ENCODE data around the gene RAPGEF2.
"Not testable (repeated sequence)": the region's sequence is repeated elsewhere in the genome, so short reads cannot be mapped to it uniquely, and the experiment has no call there.

Gene RAPGEF2

GRCh38 chr4:159162576-159162975 lies 59.7 kb downstream of the RAPGEF2 start:
- DNase-seq (ENCODE audit: low spot score) = no peak

GRCh38 chr4:159163521-159163920 lies 60.6 kb downstream of the RAPGEF2 start:
- no peak for DNase-seq (ENCODE audit: low spot score)

- no peak for DNase-seq (ENCODE audit: low spot score)
These were observed 66.8 kb downstream of the RAPGEF2 start for GRCh38 chr4:159169404-159170302.

- no peak for DNase-seq (ENCODE audit: low spot score)
These were observed 68.4 kb downstream of the RAPGEF2 start for GRCh38 chr4:159171287-159171686.

GRCh38 chr4:159173886-159174285 lies 71.0 kb downstream of the RAPGEF2 start:
- no peak for DNase-seq (ENCODE audit: low spot score)

GRCh38 chr4:159174645-159175084 lies 71.8 kb downstream of the RAPGEF2 start:
- DNase-seq (ENCODE audit: low spot score) = no peak

- DNase-seq (ENCODE audit: low spot score) = peak; percentile 80
These were observed 72.5 kb downstream of the RAPGEF2 start for GRCh38 chr4:159175085-159175988.

GRCh38 chr4:159175989-159176375 lies 73.1 kb downstream of the RAPGEF2 start:
- no peak for DNase-seq (ENCODE audit: low spot score)

- no peak for DNase-seq (ENCODE audit: low spot score)
These were observed 74.6 kb downstream of the RAPGEF2 start for GRCh38 chr4:159177265-159178150.

GRCh38 chr4:159178151-159178546 lies 75.3 kb downstream of the RAPGEF2 start:
- DNase-seq (ENCODE audit: low spot score) = no peak

GRCh38 chr4:159178979-159179969 lies 76.4 kb downstream of the RAPGEF2 start:
- no peak for DNase-seq (ENCODE audit: low spot score)

GRCh38 chr4:159183885-159184605 lies 81.2 kb downstream of the RAPGEF2 start:
- not testable (repeated sequence) for DNase-seq (ENCODE audit: low spot score)

- DNase-seq (ENCODE audit: low spot score) = no peak
These were observed 82.7 kb downstream of the RAPGEF2 start for GRCh38 chr4:159185591-159186023.

- no peak for DNase-seq (ENCODE audit: low spot score)
These were observed 85.8 kb downstream of the RAPGEF2 start for GRCh38 chr4:159188646-159189045.

GRCh38 chr4:159190651-159191050 lies 87.8 kb downstream of the RAPGEF2 start:
- DNase-seq (ENCODE audit: low spot score) = no peak

- DNase-seq (ENCODE audit: low spot score) = no peak
These were observed 89.1 kb downstream of the RAPGEF2 start for GRCh38 chr4:159191989-159192388.

GRCh38 chr4:159193046-159193620 lies 90.3 kb downstream of the RAPGEF2 start:
- no peak for DNase-seq (ENCODE audit: low spot score)

GRCh38 chr4:159195361-159195769 lies 92.5 kb downstream of the RAPGEF2 start:
- DNase-seq (ENCODE audit: low spot score) = no peak

- no peak for DNase-seq (ENCODE audit: low spot score)
These were observed 94.5 kb downstream of the RAPGEF2 start for GRCh38 chr4:159197260-159197884.
